ENCODE data around the gene STK39.
"Not testable (repeated sequence)": the region's sequence is repeated elsewhere in the genome, so short reads cannot be mapped to it uniquely, and the experiment has no call there.

STK39 gene

GRCh38 chr2:168081452-168081851 lies 165.9 kb downstream of the STK39 start:
- not testable (repeated sequence) for DNase-seq

GRCh38 chr2:168079236-168079635 lies 168.2 kb downstream of the STK39 start:
- no peak for DNase-seq

- no peak for DNase-seq
These were observed 170.7 kb downstream of the STK39 start for GRCh38 chr2:168076731-168077130.

- no peak for DNase-seq
These were observed 171.9 kb downstream of the STK39 start for GRCh38 chr2:168075446-168075845.

GRCh38 chr2:168072626-168073303 lies 174.6 kb downstream of the STK39 start:
- DNase-seq, result no peak

GRCh38 chr2:168064011-168064998 lies 183.1 kb downstream of the STK39 start:
- peak; percentile 90 for DNase-seq

- DNase-seq, result no peak
These were observed 184.5 kb downstream of the STK39 start for GRCh38 chr2:168062936-168063335.

GRCh38 chr2:168062054-168062453 lies 185.3 kb downstream of the STK39 start:
- no peak for DNase-seq

GRCh38 chr2:168060986-168061750 lies 186.2 kb downstream of the STK39 start:
- no peak for DNase-seq

- no peak for DNase-seq
These were observed 187.6 kb downstream of the STK39 start for GRCh38 chr2:168059758-168060157.

GRCh38 chr2:168058675-168059074 lies 188.7 kb downstream of the STK39 start:
- DNase-seq, result no peak

- no peak for DNase-seq
These were observed 191.1 kb downstream of the STK39 start for GRCh38 chr2:168056242-168056787.

GRCh38 chr2:168054657-168055056 lies 192.7 kb downstream of the STK39 start:
- no peak for DNase-seq

GRCh38 chr2:168053676-168054075 lies 193.7 kb downstream of the STK39 start:
- no peak for DNase-seq

GRCh38 chr2:168052773-168053172 lies 194.6 kb downstream of the STK39 start:
- DNase-seq, result no peak

GRCh38 chr2:168050377-168050776 lies 197.0 kb downstream of the STK39 start:
- DNase-seq, result no peak

GRCh38 chr2:168049609-168050008 lies 197.8 kb downstream of the STK39 start:
- no peak for DNase-seq

- no peak for DNase-seq
These were observed 200.2 kb downstream of the STK39 start for GRCh38 chr2:168047091-168047690.

GRCh38 chr2:168044579-168044978 lies 202.8 kb downstream of the STK39 start:
- peak; percentile 29 for DNase-seq

GRCh38 chr2:168044176-168044575 lies 203.2 kb downstream of the STK39 start:
- no peak for DNase-seq

GRCh38 chr2:168042127-168042824 lies 205.1 kb downstream of the STK39 start:
- DNase-seq, result not testable (repeated sequence)

- DNase-seq, result no peak
These were observed 207.5 kb downstream of the STK39 start for GRCh38 chr2:168039881-168040280.
